KMS-11 (cell line): ENCODE measurements around the gene HACD2.

Source experiments
- H2AFZ ChIP-seq: fragments of 200-600 bp; sonication (generic); 2 replicates; pipeline ENCODE4 v1.6.1; 2016; ENCODE audit warnings: antibody characterized with exemption, mixed run types, low read depth
- H3K27ac ChIP-seq: fragments of 200-600 bp; sonication (generic); 2 replicates; pipeline ENCODE4 v1.6.1; 2016; ENCODE audit warnings: mild to moderate bottlenecking, mixed run types
- H3K27me3 ChIP-seq: fragments of 200-600 bp; sonication (generic); 2 replicates; pipeline ENCODE4 v1.6.1; 2017; ENCODE audit warnings: mild to moderate bottlenecking, low read depth, mixed run types, moderate library complexity; ENCODE audit not compliant: insufficient read depth
- H3K36me3 ChIP-seq: fragments of 200-600 bp; sonication (generic); 2 replicates; pipeline ENCODE4 v1.6.1; 2017; ENCODE audit warnings: mild to moderate bottlenecking, mixed run types; ENCODE audit not compliant: insufficient read depth
- H3K4me1 ChIP-seq: fragments of 200-600 bp; sonication (generic); 2 replicates; pipeline ENCODE4 v1.6.1; 2016; ENCODE audit warnings: mild to moderate bottlenecking, low read depth, mixed run types; ENCODE audit not compliant: poor library complexity, severe bottlenecking
- H3K4me2 ChIP-seq: fragments of 200-600 bp; sonication (generic); 2 replicates; pipeline ENCODE4 v1.7.0; 2016; ENCODE audit warnings: mild to moderate bottlenecking, mixed run types
- H3K4me3 ChIP-seq: fragments of 200-600 bp; sonication (generic); IDR thresholded peaks from 2 replicates; pipeline ENCODE4 v1.6.1; 2017; ENCODE audit warnings: low read depth, low read length, mixed read lengths; ENCODE audit not compliant: insufficient read depth
- H3K79me2 ChIP-seq: fragments of 200-600 bp; sonication (generic); 2 replicates; pipeline ENCODE4 v1.6.1; 2016; ENCODE audit warnings: low read depth, mixed run types; ENCODE audit not compliant: insufficient read depth
- H3K9ac ChIP-seq: fragments of 200-600 bp; sonication (generic); 2 replicates; pipeline ENCODE4 v1.6.1; 2016; ENCODE audit warnings: mild to moderate bottlenecking, mixed run types
- H4K20me1 ChIP-seq: fragments of 200-600 bp; sonication (generic); 2 replicates; pipeline ENCODE4 v1.6.1; 2016; ENCODE audit warnings: mild to moderate bottlenecking, mixed run types; ENCODE audit not compliant: insufficient read depth
- TF ChIP-seq, protein P1 (sequence below): fragments of 200-600 bp; sonication (generic); conservative IDR thresholded peaks from 2 replicates; pipeline ENCODE4 v1.6.1; 2017; ENCODE audit warnings: low read depth, mild to moderate bottlenecking, antibody characterized with exemption, low read length, moderate library complexity, mixed read lengths

The HACD2 gene

DNA sequence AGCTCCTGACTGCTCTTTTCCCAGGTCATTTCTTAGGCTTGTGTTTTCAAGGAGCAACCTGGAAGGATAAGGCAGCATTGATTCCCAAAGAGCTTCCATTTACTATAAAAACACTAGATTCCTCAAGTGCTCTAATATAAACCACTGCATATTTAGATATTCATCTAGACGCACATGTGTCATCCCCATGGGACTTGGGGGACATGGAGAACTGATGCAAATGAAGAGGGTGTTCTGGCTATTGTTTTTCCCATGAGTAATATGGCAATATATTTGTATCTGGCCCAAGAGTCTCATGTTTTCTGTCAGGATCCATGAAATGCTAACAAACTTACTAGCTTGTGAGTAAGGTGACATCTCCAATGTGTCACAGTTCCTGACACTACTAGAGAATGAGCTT lies 31.3 kb downstream of the HACD2 start:
- Histone ChIP-seq H3K4me3 (no peak overlapping the region), H3K36me3 (no peaks in the 10 kb centered on the region), H3K4me2 (no peak overlapping the region), H4K20me1 (no peaks in the 10 kb centered on the region), H2AFZ (no peak overlapping the region), H3K79me2 (no peaks in the 10 kb centered on the region), H3K9ac (no peak overlapping the region), H3K4me1 (no peaks in the 10 kb centered on the region), H3K27ac (no peak overlapping the region), H3K27me3 (no peaks in the 10 kb centered on the region)
- TF ChIP-seq, protein P1, sequence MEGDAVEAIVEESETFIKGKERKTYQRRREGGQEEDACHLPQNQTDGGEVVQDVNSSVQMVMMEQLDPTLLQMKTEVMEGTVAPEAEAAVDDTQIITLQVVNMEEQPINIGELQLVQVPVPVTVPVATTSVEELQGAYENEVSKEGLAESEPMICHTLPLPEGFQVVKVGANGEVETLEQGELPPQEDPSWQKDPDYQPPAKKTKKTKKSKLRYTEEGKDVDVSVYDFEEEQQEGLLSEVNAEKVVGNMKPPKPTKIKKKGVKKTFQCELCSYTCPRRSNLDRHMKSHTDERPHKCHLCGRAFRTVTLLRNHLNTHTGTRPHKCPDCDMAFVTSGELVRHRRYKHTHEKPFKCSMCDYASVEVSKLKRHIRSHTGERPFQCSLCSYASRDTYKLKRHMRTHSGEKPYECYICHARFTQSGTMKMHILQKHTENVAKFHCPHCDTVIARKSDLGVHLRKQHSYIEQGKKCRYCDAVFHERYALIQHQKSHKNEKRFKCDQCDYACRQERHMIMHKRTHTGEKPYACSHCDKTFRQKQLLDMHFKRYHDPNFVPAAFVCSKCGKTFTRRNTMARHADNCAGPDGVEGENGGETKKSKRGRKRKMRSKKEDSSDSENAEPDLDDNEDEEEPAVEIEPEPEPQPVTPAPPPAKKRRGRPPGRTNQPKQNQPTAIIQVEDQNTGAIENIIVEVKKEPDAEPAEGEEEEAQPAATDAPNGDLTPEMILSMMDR, result no peak

DNA sequence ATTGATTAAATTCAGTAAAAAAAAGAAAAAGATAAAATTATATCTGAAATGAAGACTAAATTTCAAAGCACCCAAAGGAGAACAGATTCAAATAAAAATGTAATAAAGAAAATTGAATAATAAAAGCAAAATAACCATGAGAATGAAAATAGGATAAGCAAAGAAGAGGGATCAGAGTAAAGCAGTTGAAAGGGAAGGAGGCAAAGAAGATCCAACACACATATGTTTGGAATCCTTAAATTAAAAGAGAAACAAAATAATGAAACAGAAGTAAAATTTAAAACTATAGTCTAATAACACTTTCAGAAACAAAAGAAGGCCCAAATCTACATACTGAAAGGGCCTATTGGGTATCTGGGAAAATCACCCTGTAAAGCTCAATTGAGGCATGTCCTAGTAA lies 32.1 kb downstream of the HACD2 start:
- Histone ChIP-seq H3K27me3 (no peaks in the 10 kb centered on the region), H3K36me3 (no peaks in the 10 kb centered on the region), H3K4me1 (no peaks in the 10 kb centered on the region), H3K9ac (no peak overlapping the region), H3K79me2 (no peaks in the 10 kb centered on the region), H2AFZ (no peak overlapping the region), H3K4me3 (no peak overlapping the region), H4K20me1 (no peaks in the 10 kb centered on the region), H3K4me2 (no peak overlapping the region), H3K27ac (no peak overlapping the region)
- TF ChIP-seq, protein P1, result no peak

DNA sequence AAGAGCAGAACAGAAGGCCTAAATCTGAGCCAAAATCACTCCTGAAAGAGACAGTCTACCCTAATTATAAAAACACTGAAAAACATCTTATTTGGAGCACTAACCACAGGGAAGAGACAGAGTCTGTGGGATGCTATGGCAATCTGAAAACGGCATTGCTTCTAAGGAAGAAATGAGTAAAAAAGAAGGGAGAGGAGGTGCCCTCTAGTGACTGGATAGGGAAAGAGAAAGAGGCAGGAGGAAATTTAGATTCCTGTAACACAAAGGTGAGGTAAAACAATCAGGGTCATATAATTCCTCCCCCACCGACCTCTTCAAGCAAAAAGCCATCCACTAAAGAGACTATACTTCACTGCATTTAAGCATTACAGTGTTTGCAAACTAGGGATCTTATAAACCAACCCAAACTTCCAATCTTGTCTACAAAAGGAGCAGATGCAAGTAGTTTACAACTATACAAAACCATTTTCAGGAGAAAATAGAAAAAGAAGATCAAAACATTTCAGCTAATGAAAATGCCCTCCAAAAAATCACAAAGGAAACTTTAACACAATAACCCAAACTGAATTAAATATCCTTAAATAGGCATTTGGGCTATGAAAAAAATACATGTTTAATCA lies 32.6 kb downstream of the HACD2 start:
- no peaks in the 10 kb centered on the region for H4K20me1 ChIP-seq
- no peaks in the 10 kb centered on the region for H3K27me3 ChIP-seq
- no peaks in the 10 kb centered on the region for H3K4me1 ChIP-seq
- H3K4me3 ChIP-seq, result no peak overlapping the region
- no peak overlapping the region for H2AFZ ChIP-seq
- no peak overlapping the region for H3K27ac ChIP-seq
- H3K4me2 ChIP-seq, result no peak overlapping the region
- H3K79me2 ChIP-seq, result no peaks in the 10 kb centered on the region
- TF ChIP-seq, protein P1, result peak; percentile 71
- no peaks in the 10 kb centered on the region for H3K36me3 ChIP-seq
- no peak overlapping the region for H3K9ac ChIP-seq

DNA sequence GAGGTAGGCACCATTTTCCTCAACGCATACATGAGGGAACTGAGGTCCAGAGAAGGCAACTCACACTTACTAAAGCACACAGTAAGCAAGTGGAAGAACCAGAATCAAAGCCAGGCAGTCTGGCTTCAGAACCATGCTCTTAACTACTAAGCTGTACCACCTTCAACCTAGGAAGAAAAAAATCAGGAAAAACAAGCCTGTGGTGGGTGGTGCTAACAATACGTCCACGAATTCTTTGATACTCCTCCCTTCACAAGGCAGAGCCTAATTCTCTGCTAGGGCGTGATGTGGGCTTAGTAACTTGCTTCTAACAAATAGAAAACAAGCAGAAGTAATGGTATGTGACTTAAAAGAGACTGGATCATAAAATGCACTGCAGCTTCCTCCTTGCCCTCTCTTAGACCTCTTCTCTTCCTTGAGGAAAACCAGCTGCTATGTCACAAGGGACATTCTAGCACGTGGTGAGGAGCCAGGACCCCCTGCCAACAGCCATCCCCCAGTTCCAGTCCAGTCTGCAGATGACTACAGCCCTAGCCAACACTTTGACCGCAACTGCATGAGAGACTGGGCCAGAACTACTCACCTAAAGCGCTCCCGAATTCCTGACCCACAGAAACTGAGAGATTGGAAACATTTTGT lies 36.9 kb downstream of the HACD2 start:
- H2AFZ ChIP-seq, result no peak overlapping the region
- no peak overlapping the region for H3K4me3 ChIP-seq
- H3K4me1 ChIP-seq, result no peaks in the 10 kb centered on the region
- TF ChIP-seq, protein P1, result no peak
- no peaks in the 10 kb centered on the region for H4K20me1 ChIP-seq
- H3K36me3 ChIP-seq, result no peaks in the 10 kb centered on the region
- H3K27ac ChIP-seq, result no peak overlapping the region
- no peaks in the 10 kb centered on the region for H3K79me2 ChIP-seq
- no peak overlapping the region for H3K4me2 ChIP-seq
- no peaks in the 10 kb centered on the region for H3K27me3 ChIP-seq
- no peak overlapping the region for H3K9ac ChIP-seq
